Left ventricle myocardium inferior (tissue), 1 donor: ENCODE measurements around the gene NEDD4L. TPM values are rescaled to one million over a fixed set of nuclear protein-coding genes. Genes with fewer than 3 reads are reported as not detected.

Experiments used
- DNase-seq: peaks from one replicate; pipeline ENCODE4 v3.0.0-alpha.2; 2020
- H3K27ac ChIP-seq: fragments of 200-600 bp; replicated peaks from 2 replicates; pipeline ENCODE4 v1.8.0; 2021
- H3K27me3 ChIP-seq: fragments of 200-600 bp; 2 replicates; pipeline ENCODE4 v1.8.0; 2021; ENCODE audit warnings: low read depth
- H3K36me3 ChIP-seq: fragments of 200-600 bp; 2 replicates; pipeline ENCODE4 v1.8.0; 2021
- H3K4me1 ChIP-seq: fragments of 200-600 bp; 2 replicates; pipeline ENCODE4 v1.8.0; 2021
- H3K4me3 ChIP-seq: fragments of 200-600 bp; 2 replicates; pipeline ENCODE4 v1.8.0; 2021; ENCODE audit warnings: mild to moderate bottlenecking, moderate library complexity
- H3K9me3 ChIP-seq: fragments of 200-600 bp; replicated peaks from 2 replicates; pipeline ENCODE4 v1.8.0; 2021
- CTCF ChIP-seq: fragments of 200-600 bp; IDR thresholded peaks from 2 replicates; pipeline ENCODE4 v1.8.0; 2021; ENCODE audit warnings: antibody characterized with exemption, mild to moderate bottlenecking, borderline replicate concordance
- intact Hi-C: fragments of 100-400 bp; cut with micrococcal nuclease; formaldehyde crosslinking; loops from one replicate; pipeline ENCODE4 v1.11.0; 2022
- total RNA-seq: library from RNA; stranded (reverse); fragmentation: NEBNext Ultra II Directional; extraction: Animal tissue kit (Norgen Biotek cat#: 25700); gene quantifications from one replicate; pipeline ENCODE4 v1.2.1, GENCODE V29; 2021
- donor health status: DM: no; HTN: yes; CAD: no; lungs with severe emphysema.

Gene NEDD4L
- total RNA-seq, 1 donor from 2014 or later = 45.8 TPM

GRCh38 chr18:58061349-58061748 is 17.3 kb downstream of the NEDD4L start:
- H3K9me3 ChIP-seq = no peaks in the 10 kb centered on the region
- no peak overlapping the region for H3K4me3 ChIP-seq
- no peak for DNase-seq
- no peak for TF ChIP-seq CTCF
- intact Hi-C loops = no loop called here
- no peak overlapping the region for H3K27ac ChIP-seq
- no peaks in the 10 kb centered on the region for H3K27me3 ChIP-seq
- H3K36me3 ChIP-seq = no peaks in the 10 kb centered on the region
- no peaks in the 10 kb centered on the region for H3K4me1 ChIP-seq

GRCh38 chr18:58064406-58064998 is 20.5 kb downstream of the NEDD4L start:
- no peak overlapping the region for H3K4me3 ChIP-seq
- DNase-seq = no peak
- TF ChIP-seq CTCF = no peak
- no peaks in the 10 kb centered on the region for H3K36me3 ChIP-seq
- no peaks in the 10 kb centered on the region for H3K9me3 ChIP-seq
- H3K27ac ChIP-seq = no peak overlapping the region
- H3K4me1 ChIP-seq = no peaks in the 10 kb centered on the region
- intact Hi-C loops = no loop called here
- H3K27me3 ChIP-seq = no peaks in the 10 kb centered on the region

- Histone ChIP-seq H3K27ac (no peak overlapping the region), H3K9me3 (no peaks in the 10 kb centered on the region), H3K27me3 (no peaks in the 10 kb centered on the region), H3K4me3 (no peak overlapping the region), H3K36me3 (no peaks in the 10 kb centered on the region), H3K4me1 (no peaks in the 10 kb centered on the region)
- intact Hi-C loops = no loop called here
- no peak for DNase-seq
- TF ChIP-seq CTCF = no peak
Measured at GRCh38 chr18:58065956-58066355, 21.9 kb downstream of the NEDD4L start.

- intact Hi-C loops = no loop called here
- no peak for TF ChIP-seq CTCF
Measured at GRCh38 chr18:58067601-58068000, 23.6 kb downstream of the NEDD4L start.

DNA sequence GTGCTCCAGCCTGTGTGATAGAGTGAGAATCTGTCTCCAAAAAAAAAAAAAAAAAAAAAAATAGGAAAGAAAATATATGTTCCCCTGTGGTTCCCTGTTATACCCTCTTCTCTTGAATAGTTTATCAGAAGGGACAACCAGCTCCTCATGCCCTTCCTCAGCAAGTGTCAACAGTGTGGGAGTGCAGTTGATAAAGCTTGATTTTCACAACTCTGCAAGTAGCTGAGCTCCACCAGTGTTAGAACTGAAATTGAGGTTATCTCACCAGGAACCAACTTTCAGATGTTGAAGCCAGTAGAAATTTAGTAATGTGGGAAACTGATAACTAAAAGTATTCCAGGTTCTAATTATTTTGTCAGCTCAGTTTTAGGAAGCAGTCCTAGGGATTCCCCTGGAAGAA is 25.1 kb downstream of the NEDD4L start:
- H3K9me3 ChIP-seq = no peaks in the 10 kb centered on the region
- DNase-seq = no peak
- H3K4me3 ChIP-seq = no peak overlapping the region
- H3K4me1 ChIP-seq = no peaks in the 10 kb centered on the region
- H3K27me3 ChIP-seq = no peaks in the 10 kb centered on the region
- H3K27ac ChIP-seq = no peak overlapping the region
- no peak for TF ChIP-seq CTCF
- intact Hi-C loops = no loop called here
- H3K36me3 ChIP-seq = no peaks in the 10 kb centered on the region

More at GRCh38 chr18:58067601-58068000, 23.6 kb downstream of the NEDD4L start:
- no peak overlapping the region for H3K27ac ChIP-seq
- no peaks in the 10 kb centered on the region for H3K36me3 ChIP-seq
- DNase-seq = no peak
- H3K4me3 ChIP-seq = no peak overlapping the region
- no peaks in the 10 kb centered on the region for H3K4me1 ChIP-seq
- no peaks in the 10 kb centered on the region for H3K27me3 ChIP-seq
- no peaks in the 10 kb centered on the region for H3K9me3 ChIP-seq
